GM04503 (cell line): ENCODE measurements around the gene ATR.
A peak's percentile ranks its signal among the peaks of the same experiment; 100 is the strongest.

ENCODE experiments used
- DNase-seq: peaks from one replicate; pipeline ENCODE4 v3.0.0-alpha.2; 2012; ENCODE audit warnings: low read depth

Gene ATR

DNA sequence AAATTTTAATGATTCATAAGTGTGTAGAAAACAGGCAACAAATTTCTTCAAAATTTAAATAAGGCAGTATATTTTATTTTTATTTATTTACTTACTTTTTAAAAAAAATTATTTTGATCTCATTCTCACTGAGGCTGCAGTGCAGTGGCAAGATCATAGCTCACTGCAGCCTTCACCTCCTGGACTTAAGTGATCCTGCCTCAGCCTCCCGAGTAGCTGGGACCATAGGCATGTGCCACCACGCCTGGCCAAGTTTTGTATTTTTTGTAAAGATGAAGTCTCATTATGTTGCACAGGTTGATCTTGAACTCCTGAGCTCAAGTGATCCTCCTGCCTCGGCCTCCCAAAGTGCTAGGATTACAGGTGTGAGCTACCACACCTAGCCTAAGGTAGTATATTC is 69.5 kb downstream of the ATR start:
- no peak for DNase-seq

DNA sequence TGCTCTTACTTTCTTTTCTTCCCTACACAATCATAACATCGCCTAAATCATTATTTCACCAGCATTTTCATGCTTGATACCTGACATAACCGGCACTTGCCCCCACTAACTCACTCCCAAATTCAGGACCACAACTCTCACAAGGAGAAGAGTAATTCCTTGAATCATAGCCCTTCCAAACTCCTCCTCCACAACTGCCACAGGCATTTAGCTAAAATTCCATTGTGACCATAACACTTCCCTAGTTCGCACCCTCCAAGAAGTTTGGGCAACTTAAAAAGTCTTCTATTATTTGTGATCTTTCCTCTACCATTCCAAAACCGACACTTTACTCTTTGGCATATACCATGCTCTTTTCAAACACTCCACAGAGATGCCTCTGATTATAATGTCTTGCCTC is 71.3 kb downstream of the ATR start:
- DNase-seq, result no peak

DNA sequence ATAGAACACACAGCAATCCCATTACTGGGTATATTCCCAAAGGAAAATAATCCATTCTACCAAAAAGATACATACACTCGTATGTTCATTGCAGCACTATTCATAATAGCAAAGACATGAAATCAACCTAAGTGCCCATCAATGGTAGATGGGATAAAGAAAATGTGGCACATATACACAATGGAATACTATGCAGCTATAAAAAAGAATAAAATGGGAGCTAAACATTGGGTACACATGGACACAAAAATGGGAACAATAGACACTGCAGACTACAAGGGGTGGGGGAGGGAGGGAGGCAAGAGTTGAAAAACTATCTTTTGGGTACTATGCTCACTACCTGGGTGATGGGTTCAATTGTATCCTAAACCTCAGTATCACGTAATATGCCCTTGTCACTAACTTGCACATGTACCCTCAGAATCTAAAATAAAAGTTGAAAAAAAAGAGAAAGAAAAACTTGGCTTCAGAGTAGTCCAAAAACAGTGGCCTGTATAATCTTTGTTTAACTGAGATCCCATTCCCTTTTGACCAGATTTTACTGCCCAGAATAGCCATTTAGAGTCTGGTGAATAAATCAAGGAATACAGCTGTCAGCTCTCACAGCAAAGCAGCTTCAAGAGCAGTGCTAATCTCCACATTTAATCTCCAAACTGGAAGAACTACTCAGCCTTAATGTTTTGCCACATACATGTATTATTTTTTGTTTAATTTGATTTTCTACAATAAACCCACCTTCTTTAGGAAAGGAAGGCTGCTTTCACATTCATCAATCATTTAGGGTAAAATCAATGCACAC is 76.1 kb downstream of the ATR start:
- DNase-seq, result no peak

DNA sequence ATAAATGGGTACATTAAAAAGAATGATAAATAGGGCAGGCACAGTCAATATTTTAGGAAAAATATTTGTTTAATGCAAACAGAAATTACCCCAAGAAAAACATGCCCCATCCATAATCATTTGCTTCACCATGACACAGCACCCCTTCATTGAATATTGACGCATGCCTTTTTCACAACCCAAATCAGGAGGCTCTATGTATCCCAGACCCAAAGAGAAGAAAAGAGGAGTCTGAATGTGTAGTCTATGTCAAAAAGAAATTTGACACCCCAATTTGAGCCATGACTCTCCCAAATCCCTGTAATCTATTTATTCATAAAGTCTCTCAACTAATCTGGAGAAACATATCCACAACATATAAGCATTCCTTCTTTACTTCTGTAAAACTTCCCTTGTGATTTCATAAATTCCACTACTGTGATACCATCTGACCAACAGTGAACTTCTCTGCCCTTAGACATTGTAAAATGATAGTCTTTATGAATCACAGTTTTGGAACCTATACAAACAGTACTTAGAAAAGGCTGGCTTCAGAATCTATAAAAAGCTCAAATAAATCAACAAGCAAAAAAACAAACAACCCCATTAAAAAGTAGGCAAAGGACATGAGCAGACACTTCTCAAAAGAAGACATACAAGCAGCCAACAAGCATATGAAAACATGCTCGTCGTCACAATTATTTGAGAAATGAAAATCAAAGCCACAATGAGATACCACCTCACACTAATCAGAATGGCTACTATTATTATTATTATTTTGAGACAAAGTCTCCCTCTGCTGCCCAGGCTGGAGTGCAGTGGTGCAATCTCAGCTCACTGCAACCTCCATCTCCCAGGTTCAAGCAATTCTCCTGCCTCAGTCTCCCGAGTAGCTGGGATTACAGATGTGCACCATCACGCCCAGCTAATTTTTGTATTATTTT is 77.3 kb downstream of the ATR start:
- peak; percentile 93 for DNase-seq

DNA sequence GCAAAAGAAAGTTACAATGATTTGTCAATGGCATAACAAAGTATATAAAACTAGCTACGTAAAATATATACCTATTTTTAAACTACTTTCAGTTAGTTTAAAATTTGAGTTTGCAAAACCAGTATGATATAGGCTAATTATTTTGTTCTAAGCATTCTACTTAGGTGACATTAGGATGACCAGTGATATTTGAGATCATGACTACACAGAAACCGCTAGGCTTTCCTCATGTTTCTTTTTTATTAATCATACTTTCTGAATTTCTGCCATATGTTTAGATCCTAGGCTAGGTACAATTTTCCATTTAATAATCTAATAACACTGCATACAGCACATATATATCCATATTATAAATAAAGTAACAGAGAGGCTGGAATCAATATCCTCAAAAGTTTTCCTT is 78.3 kb downstream of the ATR start:
- DNase-seq, result no peak

DNA sequence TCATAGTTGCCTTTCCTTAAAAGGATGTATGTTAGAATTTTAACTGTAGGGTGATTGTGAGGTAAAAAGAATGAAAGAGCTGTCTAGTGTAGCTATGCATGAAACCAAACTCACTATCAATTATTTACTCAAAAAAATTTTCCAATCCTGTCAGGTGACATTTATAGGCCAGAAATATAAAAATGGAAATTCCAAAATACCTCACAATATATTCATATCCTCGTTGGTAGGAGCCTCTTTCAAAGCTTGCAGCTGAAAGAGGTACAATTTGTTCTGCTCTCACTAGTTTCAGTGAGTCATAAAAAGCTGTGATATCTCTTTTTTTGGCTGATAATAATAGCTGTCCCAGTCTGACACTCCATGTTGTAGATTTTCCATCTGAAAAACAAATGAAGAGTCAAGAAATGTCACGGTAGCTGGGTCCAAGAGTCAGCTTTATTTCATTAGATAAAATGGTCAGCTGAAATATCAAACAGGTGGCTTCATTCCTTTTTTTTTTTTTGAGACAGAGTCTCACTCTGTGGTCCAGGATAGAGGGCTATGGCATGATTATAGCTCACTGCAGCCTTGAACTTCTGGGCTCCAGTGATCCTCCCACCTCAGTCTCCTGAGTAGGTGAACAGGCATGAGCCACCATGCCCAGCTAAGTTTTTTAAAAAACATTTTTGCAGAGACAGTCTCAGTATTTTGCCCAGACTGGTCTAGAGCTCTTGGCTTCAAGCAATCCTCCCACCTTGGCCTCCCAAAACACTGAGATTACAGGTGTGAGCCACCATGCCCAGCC is 79.9 kb downstream of the ATR start:
- DNase-seq, result no peak

DNA sequence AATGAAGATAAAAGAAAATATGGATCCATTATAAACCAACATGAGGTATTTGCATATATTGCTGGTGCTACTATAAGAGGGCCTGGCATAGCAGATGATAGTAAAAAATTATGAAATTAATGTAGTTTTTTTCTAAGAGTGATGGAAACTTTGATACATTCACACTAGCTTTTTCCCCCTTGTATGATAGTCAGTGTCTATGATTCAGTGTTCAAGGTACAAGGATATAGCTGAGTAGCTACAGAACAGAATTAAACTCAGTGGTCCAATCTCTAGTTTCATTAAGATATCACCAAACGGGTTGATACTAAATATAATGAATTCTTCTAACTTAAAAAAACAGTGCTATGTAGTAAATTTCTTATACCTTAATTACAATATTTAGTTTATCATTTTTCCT is 80.8 kb downstream of the ATR start:
- no peak for DNase-seq

DNA sequence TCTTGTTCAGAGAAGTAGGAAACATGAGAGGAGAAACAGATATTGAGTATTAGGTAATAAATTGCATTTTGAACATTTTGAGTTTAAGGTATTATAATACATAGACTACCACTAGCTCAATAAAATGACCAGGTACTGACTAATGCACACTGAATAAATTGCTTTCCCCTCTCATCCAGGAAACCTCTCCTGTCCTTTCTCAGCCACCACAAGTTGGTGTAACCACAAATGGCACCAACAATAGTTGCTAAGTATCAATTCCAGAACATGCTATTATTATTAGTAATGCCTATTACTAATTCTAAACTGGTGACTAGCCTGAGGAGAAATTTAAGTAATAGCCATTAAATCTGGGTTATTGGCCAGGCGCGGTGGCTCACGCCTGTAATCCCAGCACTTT is 83.4 kb downstream of the ATR start:
- DNase-seq, result no peak

DNA sequence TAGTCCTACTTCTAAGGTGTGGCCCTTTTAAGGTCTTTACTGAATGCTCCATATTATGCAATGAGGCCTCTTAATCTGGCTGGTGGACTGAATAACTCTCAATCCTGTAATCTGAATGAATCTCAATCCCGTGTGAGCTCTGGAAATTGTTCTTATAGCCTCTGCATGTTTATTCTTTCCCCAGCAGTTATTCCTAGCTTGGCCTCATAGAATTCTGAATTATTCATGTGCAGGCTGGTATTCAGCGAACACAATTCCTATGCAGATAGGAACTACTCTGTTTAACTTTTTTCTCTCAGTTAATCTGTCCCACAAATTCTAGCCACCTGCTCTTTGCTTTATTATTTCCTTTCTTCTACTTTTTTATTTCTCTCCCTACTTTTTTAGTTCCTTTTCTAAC is 86.3 kb downstream of the ATR start:
- no peak for DNase-seq

DNA sequence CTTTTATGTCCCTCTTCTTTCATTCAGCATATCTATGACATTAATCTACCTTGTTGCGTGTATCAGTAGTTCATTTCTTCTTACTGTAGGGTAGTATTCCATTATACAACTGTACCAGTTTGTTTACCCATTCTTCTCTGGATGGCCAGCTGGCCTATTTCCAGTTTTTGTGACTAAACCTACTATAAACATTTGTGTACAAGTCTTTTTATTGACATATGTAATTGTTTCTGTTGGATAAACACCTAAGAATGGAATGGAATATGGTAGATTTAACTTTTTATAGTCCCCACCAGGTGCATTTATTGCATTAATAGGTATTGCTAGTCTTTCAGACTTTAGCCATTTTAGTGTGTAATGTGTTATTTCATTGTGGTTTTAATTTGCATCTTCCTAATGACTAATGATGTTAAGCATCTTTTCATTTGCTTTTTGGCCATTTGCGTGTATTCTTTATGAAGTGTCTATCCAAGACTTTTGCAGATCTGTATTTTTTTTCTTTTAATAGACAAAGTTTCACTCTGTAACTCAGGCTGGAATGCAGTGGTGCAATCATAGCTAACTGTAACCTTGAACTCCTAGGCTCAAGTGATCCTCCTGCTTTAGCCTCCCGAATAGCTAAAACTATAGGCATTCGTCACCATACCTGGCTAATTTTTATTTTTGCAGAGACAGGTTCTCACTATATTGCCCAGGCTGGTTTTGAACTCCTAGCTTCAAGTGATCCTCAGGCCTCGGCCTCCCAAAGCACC is 88.8 kb downstream of the ATR start:
- no peak for DNase-seq

DNA sequence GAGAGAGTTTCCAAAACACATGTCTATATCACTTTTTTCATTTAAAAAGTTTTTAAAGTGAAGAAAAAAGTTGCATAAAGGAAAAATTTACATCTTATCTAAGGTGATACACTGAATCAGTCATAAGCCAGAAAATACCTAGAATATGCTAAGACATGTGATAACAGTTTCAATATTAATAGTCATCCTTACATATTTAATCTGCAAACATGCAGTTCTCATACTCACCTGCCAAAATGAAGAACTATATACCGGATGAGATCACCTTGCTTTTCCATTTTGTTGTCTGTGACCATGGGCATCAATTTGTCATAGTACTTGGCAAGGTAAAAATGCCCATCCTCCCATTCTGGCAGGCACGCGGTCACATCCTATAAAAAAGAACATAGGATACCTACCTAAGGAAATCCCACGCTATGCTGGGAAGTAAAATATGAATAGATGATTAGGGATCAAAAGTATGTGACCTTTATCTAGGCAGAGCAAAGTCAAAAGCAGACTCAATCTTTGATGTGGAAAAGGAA is 93.6 kb downstream of the ATR start:
- DNase-seq, result no peak

DNA sequence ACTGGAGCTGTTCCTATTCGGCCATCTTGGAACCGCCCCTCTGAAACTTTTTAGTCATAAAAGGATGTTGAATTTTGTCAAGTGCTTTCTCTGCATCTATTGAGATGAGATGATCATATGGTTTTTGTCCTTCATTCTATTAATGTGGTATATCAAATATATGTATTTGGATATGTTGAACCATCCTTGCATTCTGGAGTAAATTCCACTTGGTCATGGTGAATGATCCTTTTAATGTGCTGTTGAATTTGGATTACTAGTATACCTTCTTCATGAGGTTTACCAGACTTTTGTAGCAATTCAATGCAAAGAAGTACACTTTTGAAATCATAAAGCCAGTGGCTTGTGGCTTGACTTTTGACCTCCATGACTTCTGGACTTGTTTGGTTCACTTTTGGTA is 97.3 kb downstream of the ATR start:
- no peak for DNase-seq

DNA sequence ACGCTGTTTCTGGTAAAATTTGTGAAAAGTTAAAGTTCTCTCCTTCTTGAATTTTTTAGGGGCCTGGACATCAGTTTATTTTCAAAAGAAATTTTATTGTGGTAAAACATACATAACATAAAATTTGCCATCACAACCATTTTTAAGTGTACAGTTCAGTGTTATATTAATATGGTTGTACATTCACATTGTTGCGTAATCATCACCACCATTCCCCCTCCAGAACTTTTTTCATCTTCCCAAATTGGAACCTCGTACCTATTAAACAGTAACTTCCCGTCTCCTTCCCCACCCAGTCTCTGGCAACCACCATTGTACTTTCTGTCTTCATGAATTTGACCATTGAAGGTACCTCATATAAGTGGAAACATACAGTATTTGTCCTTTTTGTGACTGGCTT is 107.7 kb downstream of the ATR start:
- no peak for DNase-seq

DNA sequence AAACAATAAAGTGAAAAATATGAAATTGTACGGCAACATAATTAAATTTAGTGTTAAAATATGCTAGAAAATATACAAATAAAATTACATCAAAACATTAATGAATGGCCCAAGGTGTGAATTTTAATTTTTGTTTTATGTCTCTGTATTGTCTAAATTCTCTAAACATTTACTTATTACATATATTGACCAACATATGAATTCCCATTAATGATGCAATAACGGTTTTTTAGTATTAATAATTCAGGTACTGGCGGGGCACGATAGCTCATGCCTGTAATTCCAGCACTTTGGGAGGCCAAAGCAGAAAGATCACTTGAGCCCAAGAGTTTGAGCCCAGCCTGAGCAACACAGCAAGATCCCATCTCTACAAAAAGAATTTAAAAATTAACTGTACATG is 110.1 kb downstream of the ATR start:
- no peak for DNase-seq

DNA sequence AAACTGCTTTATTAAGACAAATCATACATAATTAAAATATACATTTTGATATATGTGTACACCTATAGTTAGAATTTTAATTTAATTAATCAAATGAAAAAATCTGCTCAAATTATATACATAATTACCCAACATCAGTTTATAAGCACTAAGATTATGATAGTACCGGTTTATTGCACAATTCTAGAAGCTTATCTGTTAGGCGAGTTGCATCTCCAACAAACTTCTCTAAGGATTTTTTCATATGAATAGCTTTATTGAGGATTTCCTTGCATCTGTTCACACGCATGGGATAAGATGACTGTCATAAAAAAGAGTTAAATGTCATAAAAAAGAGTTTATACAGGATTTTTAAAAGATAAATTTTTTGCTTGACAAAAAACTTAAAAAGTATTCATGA is 110.8 kb downstream of the ATR start:
- no peak for DNase-seq

DNA sequence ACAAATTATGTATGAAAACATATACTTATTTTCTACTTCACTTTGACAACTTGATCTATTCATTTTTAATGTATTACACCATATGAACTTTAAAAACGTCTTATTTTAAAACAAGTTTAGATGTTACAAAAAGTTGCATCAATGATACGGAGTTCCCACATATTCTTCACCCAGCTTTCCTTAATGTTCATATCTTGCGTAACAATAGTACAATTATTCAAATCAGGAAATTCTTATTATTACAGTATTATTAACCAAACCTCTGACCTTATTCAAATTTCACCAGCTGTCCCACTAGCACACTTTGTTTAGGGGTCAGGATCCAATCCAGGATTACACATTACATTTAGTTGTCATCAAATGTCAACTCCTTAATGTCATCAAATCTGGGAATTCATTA is 117.8 kb downstream of the ATR start:
- no peak for DNase-seq

DNA sequence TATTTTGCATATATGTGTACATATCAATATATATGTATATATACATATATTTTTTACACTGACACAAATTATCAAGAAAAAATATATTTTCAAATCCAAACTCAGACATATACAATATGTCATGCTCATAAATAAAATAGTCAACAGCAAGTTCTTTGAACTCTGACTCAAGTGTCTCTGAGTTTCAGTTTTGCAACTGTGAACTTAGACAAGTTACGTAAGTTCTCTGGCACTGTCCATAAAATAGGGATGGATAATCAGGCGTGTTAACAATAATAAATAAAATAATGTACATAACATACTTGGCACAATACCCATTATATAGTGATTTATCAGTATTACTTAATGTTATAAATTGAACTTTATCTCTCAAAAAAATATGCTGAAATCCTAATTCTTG is 118.6 kb downstream of the ATR start:
- DNase-seq, result no peak

DNA sequence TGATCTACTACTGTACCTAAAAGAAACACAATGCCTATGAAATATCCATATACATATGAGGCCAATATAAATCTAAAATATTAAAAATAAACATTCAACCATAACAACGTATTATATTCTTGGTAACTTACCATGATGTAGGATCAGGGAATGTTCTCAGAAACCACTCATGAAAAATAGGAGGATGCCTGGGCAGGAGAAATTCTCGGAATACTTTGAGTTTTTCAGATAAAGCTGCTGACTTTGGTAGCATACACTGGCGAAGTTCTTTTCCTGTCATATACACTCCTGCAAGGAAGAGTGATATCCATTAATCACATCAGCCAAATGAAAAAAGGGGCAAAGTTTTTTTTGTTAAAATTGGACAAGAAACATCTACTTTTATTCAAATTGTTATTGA is 119.4 kb downstream of the ATR start:
- no peak for DNase-seq

DNA sequence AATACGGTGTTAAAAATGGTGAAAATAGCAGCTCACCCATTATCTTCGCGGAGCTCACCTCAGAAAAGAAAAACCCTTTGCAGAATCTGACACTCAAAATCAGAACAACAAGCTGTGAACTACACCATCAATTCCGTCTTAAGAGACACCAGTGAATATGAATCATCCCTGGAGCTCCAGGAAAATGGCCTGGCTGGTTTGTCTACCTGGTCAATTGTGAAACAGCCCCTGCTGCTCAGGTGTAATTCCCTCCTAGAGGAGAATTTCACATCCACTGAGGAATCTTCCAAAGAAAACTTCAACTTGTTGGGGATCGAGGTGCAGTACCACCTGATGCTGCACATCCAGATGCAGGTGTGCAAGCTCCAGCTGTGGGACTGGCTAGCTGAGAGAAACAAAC is 127.7 kb downstream of the ATR start:
- no peak for DNase-seq

DNA sequence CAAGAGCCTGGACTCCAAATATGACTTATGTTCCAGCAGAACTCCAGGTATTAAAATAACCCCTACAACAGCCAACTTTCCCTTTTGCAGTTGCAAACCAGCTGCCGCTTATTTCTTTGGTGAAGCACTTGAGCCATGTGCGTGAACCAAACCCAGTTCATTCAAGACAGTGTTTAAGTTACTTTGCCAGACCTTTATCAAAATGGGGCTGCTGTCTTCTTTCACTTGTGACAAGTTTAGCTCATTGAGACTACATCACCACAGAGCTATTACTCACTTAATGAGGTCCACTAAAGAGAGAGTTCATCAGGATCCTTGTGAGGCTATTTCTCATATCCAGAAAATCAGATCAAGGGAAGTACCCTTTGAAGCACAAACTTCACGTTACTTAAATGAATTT is 128.3 kb downstream of the ATR start:
- DNase-seq, result no peak
